NCI-H1436 treated with DMSO at 0.1 percent for 48 hours (cell line): ENCODE measurements around the gene PRKAR2B.
"Not testable (repeated sequence)": the region's sequence is repeated elsewhere in the genome, so short reads cannot be mapped to it uniquely, and the experiment has no call there.

Experiments used
- DNase-seq: peaks from one replicate; lab custom pipeline; 2025; lab: John Stamatoyannopoulos, UW

PRKAR2B gene

GRCh38 chr7:107048783-107049418 is 4.4 kb downstream of the PRKAR2B start:
- DNase-seq: no peak

DNA sequence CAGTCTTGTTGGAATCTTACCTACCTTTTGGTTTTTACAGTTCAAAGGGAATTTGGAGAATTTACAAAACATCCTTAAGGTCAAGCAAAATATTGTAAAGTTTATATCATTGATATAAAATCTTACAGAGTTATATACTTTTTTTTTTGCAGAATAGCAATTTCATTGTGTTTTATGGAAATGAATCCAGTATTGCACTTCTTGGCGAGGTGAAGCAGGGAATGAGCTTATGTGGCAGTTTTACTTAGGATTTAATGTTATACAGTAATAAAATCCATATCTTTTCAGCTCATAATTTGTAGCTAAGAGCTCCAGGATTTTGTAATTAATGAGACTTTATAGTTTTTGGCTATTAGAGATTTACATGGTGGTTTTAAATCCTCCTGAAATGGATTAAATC is 5.0 kb downstream of the PRKAR2B start:
- no peak for DNase-seq

DNA sequence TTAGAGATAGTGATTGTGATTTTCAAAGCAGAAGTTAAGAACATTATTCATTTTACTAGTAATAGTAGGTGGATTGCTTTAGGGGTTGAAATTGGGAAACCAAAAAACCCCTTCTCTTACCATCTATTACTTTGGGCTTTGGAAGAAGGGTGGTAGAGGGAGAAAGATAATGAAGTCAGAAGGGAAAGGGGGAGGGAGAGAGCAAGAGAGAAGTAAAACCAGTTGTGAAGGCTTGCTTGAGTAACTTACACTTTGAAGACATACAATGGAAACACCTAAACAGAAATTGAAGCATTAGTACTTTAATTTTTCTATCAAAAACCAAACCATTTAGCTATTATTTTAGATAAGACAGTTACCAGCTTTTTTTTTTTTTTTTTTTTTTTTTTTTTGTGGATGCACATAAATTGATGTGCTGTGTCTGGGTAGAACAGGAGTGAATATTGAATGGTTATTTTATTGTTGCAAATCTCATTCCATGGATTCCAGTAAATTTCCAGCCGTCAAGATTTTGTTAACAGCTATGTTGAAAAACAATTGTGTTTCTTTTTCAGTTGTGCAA is 5.5 kb downstream of the PRKAR2B start:
- no peak for DNase-seq

DNA sequence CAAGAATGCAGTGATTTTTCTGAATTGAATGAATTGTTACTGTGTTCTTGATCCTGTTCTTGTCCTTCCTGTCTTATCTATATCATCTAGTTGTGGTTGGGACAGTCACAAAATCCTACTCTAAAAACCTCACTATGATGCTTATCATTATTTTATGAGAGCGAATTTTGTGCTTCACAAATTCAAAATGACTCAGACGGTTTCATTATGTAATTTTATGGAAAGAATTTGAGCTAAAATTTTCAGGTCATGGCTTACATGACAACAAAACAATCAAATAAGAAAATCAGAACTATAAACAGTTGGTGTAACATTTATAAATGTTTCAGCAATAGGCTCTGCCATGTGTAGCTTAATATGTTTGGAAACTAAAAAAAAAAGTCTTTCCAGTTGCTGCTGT is 6.9 kb downstream of the PRKAR2B start:
- no peak for DNase-seq

DNA sequence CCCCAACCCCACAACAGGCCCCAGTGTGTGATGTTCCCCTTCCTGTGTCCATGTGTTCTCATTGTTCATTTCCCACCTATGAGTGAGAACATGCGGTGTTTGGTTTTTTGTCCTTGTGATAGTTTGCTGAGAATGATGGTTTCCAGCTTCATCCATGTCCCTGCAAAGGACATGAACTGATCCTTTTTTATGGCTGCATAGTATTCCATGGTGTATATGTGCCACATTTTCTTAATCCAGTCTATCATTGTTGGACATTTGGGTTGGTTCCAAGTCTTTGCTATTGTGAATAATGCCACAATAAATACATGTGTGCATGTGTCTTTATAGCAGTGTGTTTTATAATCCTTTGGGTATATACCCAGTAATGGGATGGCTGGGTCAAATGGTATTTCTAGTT is 10.5 kb downstream of the PRKAR2B start:
- not testable (repeated sequence) for DNase-seq

GRCh38 chr7:107056058-107056457 is 11.6 kb downstream of the PRKAR2B start:
- DNase-seq: not testable (repeated sequence)

- DNase-seq: no peak
These were observed 12.4 kb downstream of the PRKAR2B start for GRCh38 chr7:107056728-107057473.

DNA sequence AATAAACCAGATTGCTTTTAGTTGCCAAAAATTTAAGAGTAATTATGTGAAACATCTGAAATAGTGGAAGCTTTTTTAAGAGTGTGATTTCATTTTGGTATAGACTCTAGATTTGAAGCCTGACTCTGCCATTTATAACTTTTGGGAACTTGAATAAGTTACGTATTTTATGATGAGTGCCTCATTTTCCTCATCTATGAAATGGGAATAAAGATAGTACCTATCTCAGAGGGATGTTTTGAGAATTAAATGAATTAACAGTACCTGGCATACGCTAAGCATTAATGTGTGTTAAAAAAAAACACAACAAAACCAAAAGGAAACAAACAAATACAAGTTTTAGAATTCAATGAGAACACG is 12.9 kb downstream of the PRKAR2B start:
- no peak for DNase-seq

- DNase-seq: no peak
These were observed 15.0 kb downstream of the PRKAR2B start for GRCh38 chr7:107059468-107059867.

- DNase-seq: no peak
These were observed 19.0 kb downstream of the PRKAR2B start for GRCh38 chr7:107063245-107064120.

GRCh38 chr7:107064255-107064654 is 19.8 kb downstream of the PRKAR2B start:
- no peak for DNase-seq

GRCh38 chr7:107065929-107066247 is 21.4 kb downstream of the PRKAR2B start:
- DNase-seq: no peak

DNA sequence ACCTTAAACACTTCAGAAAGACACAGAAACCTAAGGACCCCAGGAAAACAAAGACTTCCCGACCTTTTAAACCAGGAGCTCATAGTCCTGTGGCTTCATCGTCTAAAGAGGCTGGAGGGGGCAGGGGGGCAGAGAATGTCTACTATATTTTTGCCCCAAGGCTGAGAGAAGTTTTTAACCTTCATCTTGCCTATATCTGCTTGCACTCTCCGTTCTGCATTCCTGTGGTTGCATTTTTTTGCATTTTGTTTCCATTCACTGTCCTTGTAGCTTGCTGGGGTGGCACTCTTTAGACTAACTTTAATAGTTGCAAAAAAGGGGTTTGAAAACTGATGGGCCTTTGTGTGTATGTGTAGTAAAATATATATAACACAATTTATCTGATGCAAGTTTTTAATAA is 23.7 kb downstream of the PRKAR2B start:
- DNase-seq: no peak

DNA sequence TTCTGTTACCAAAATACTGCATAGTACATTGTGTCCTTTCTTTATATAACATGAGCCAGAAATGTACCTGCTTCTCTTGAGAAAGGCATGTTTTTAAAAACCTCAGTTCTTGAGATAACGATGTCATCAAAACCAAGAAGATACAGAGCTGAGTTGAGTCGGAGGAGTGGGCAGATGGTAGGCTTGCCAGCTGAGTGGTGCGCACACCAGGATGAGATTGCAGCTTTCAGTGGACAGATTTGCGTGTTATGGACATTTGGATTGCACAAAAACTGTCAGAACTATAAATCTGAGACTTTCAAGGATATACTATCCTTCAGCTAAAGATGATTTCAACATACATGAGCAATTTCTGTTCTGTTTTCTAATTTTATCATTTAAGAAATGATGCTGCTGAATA is 25.0 kb downstream of the PRKAR2B start:
- no peak for DNase-seq

- no peak for DNase-seq
These were observed 26.2 kb downstream of the PRKAR2B start for GRCh38 chr7:107070710-107071109.

DNA sequence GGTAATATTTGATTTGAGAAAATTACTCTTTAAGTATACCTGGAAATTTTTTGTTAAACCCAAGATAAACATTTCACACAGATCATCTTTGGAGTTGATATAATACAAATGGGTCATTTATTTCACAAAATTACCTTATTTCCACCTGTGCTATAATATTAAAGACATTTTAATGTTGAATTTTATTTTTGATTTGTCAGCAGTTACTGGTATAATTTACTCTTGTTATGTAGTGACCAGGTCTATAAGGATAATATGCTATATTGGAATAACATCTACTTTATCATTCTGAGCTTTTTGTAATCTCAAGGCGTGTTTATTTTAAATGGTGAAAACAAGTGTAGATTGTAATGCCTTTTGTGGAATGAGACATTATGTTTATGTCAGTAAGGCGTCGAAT is 26.6 kb downstream of the PRKAR2B start:
- DNase-seq: no peak

DNA sequence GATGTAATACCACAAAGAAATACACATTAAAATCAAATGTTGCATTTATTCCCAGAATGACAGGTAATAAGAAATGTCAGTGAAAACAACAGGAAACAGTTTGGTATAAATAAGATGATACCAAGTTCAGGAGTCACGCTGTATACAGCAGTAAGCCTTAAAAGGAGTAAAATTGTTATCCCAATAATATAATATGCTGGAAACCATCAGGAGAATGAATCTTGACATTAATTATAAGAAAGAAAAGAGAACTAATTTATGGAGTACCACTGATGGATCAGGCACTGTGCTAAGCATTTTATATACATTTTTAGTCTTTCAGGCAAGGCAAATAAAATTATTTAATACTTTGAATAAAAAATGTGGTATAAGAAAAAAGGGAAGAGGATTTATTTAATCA is 27.6 kb downstream of the PRKAR2B start:
- DNase-seq: no peak

- no peak for DNase-seq
These were observed 31.5 kb downstream of the PRKAR2B start for GRCh38 chr7:107075863-107076574.

DNA sequence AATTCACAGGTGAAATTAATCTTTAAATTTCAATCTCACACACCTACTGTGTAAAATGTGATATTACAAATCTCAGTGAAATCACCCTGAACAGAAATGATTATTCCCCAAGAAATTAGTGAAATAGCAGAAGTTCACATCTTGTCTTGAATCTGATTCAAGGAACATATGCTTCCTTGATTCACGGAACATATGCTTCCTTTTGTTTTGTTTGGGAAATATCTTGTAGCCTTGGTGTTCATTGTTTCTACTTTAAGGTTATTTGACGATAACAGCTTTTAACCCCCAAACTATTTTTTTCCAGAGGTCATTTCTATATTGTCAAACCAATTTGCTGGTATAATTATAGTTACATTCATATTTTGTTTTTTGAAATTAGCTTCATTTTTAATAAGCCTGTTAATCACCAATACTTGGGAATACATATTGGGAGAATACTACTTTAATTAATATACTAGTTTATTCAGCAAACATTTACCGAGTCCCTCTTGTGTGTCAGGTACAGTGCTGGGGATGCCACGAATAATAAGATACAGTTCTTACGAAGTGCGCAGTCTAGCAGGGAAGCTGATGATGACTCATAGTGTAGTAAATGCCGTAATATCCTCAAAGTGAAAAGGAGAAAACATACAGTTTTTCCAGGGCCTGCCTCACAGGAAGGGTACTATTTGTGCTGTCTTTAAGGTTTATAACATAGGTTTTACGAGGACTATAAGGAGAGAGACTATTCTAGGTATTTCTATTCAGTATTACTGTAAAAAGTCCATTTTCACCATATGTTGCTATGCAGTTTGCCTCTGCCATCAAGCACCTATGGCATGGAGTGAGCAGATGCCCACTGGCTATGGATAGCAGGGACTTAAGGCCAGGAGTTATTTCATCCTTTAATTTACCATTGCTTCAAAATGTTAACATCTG is 32.5 kb downstream of the PRKAR2B start:
- no peak for DNase-seq

- DNase-seq: no peak
These were observed 33.4 kb downstream of the PRKAR2B start for GRCh38 chr7:107077699-107078516.
